DMS53 treated with DMSO at 0.1 percent for 48 hours (cell line): ENCODE data around the gene ZMIZ1.
A peak's percentile ranks its signal among the peaks of the same experiment; 100 is the strongest.

ENCODE experiments used
- DNase-seq: peaks from one replicate; lab custom pipeline; 2025; ENCODE audit not compliant: unreplicated experiment; lab: John Stamatoyannopoulos, UW

ZMIZ1 gene

GRCh38 chr10:79096514-79096913 lies 27.7 kb downstream of the ZMIZ1 start:
- no peak for DNase-seq

- DNase-seq = no peak
Measured at GRCh38 chr10:79097021-79097872, 28.5 kb downstream of the ZMIZ1 start.

- DNase-seq = no peak
Measured at GRCh38 chr10:79098061-79098460, 29.3 kb downstream of the ZMIZ1 start.

- no peak for DNase-seq
Measured at GRCh38 chr10:79098596-79099015, 29.8 kb downstream of the ZMIZ1 start.

- DNase-seq = no peak
Measured at GRCh38 chr10:79099898-79100448, 31.2 kb downstream of the ZMIZ1 start.

GRCh38 chr10:79100771-79101170 lies 32.0 kb downstream of the ZMIZ1 start:
- no peak for DNase-seq

- peak; percentile 80 for DNase-seq
Measured at GRCh38 chr10:79101560-79102497, 33.1 kb downstream of the ZMIZ1 start.

GRCh38 chr10:79102498-79102874 lies 33.7 kb downstream of the ZMIZ1 start:
- DNase-seq = no peak

- no peak for DNase-seq
Measured at GRCh38 chr10:79103129-79103528, 34.4 kb downstream of the ZMIZ1 start.

GRCh38 chr10:79103585-79103984 lies 34.8 kb downstream of the ZMIZ1 start:
- DNase-seq = no peak

GRCh38 chr10:79105150-79105739 lies 36.5 kb downstream of the ZMIZ1 start:
- peak; percentile 13 for DNase-seq

GRCh38 chr10:79105818-79106217 lies 37.1 kb downstream of the ZMIZ1 start:
- DNase-seq = no peak

- DNase-seq = no peak
Measured at GRCh38 chr10:79106256-79107050, 37.7 kb downstream of the ZMIZ1 start.

GRCh38 chr10:79107736-79108264 lies 39.0 kb downstream of the ZMIZ1 start:
- DNase-seq = no peak

GRCh38 chr10:79108728-79109127 lies 40.0 kb downstream of the ZMIZ1 start:
- no peak for DNase-seq

GRCh38 chr10:79111427-79111826 lies 42.7 kb downstream of the ZMIZ1 start:
- DNase-seq = no peak

GRCh38 chr10:79111846-79112614 lies 43.3 kb downstream of the ZMIZ1 start:
- no peak for DNase-seq

GRCh38 chr10:79112881-79113431 lies 44.2 kb downstream of the ZMIZ1 start:
- DNase-seq = no peak

GRCh38 chr10:79113827-79114226 lies 45.1 kb downstream of the ZMIZ1 start:
- no peak for DNase-seq
